ENCODE measurements around the gene FBXO36. TPM values are rescaled to one million over a fixed set of nuclear protein-coding genes. Genes with fewer than 3 reads are reported as not detected.

The FBXO36 gene
- total RNA-seq (ENCODE audit: unreplicated experiment) = 3.4 TPM
- long read RNA-seq, partial matches to known transcripts = 0 of 2 reads
- long read RNA-seq, other reads (novel, unspliced or antisense) = 0 of 2 reads

GRCh38 chr2:229922449-229923386 is at the start of gene FBXO36:
Gene FBXO36, plus strand, starts transcription at chr2:229922503. Its CDS starts 11 bp downstream, at chr2:229922514.
- no peak for TF ChIP-seq CTCF (IDR thresholded peaks at IDR 0.05; ENCODE audit: partially characterized antibody, unreplicated experiment)
- peak; percentile 90 for DNase-seq
- Mint-ChIP-seq H3K4me3 (ENCODE audit: unreplicated experiment) (peak within 1 kb of the TSS; percentile 98), H3K27me3 (ENCODE audit: unreplicated experiment) (peaks cover 7% of the 10 kb centered on the region), H3K4me1 (ENCODE audit: low read depth, unreplicated experiment) (peaks cover 8% of the 10 kb centered on the region), H3K9me3 (ENCODE audit: unreplicated experiment) (peaks cover 4% of the 10 kb centered on the region), H3K27ac (ENCODE audit: unreplicated experiment) (peak within 1 kb of the TSS; percentile 95), H3K36me3 (ENCODE audit: unreplicated experiment) (no peaks in the 10 kb centered on the region)

DNA sequence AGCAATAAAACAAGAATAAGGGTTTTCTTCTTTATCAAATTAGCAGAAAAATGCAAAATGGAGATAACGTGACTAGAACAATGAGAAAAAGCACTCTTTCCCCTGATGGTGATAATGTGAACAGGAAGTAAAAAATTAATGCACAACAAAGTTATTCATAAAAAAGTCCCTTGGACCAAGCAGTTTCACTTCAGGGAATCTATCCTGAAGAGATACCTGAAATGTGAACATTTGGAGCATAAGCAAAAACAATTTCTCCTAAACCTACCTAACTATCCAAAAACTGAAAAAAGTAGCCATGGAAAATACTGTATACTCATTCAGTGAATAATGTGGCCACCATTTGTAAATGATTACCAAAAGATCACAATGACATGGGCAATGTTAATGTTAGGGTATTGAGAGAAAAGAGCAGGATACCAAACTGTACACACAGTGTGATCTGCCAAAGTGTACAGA is 49.2 kb upstream of the FBXO36 start:
- H3K4me3 Mint-ChIP-seq (ENCODE audit: unreplicated experiment) = no peak overlapping the region
- DNase-seq = no peak
- H3K4me1 Mint-ChIP-seq (ENCODE audit: low read depth, unreplicated experiment) = peaks cover 7% of the 10 kb centered on the region
- TF ChIP-seq CTCF (IDR thresholded peaks at IDR 0.05; ENCODE audit: partially characterized antibody, unreplicated experiment) = no peak
- H3K27ac Mint-ChIP-seq (ENCODE audit: unreplicated experiment) = no peak overlapping the region
- H3K9me3 Mint-ChIP-seq (ENCODE audit: unreplicated experiment) = no peaks in the 10 kb centered on the region
- no peaks in the 10 kb centered on the region for H3K36me3 Mint-ChIP-seq (ENCODE audit: unreplicated experiment)
- no peaks in the 10 kb centered on the region for H3K27me3 Mint-ChIP-seq (ENCODE audit: unreplicated experiment)

GRCh38 chr2:229874647-229875046 is 47.7 kb upstream of the FBXO36 start:
- no peaks in the 10 kb centered on the region for H3K27me3 Mint-ChIP-seq (ENCODE audit: unreplicated experiment)
- no peak overlapping the region for H3K27ac Mint-ChIP-seq (ENCODE audit: unreplicated experiment)
- peaks cover 4% of the 10 kb centered on the region for H3K4me1 Mint-ChIP-seq (ENCODE audit: low read depth, unreplicated experiment)
- no peak for DNase-seq
- H3K36me3 Mint-ChIP-seq (ENCODE audit: unreplicated experiment) = no peaks in the 10 kb centered on the region
- no peaks in the 10 kb centered on the region for H3K9me3 Mint-ChIP-seq (ENCODE audit: unreplicated experiment)
- no peak overlapping the region for H3K4me3 Mint-ChIP-seq (ENCODE audit: unreplicated experiment)
- no peak for TF ChIP-seq CTCF (IDR thresholded peaks at IDR 0.05; ENCODE audit: partially characterized antibody, unreplicated experiment)

GRCh38 chr2:229875549-229875948 is 46.8 kb upstream of the FBXO36 start:
- no peaks in the 10 kb centered on the region for H3K9me3 Mint-ChIP-seq (ENCODE audit: unreplicated experiment)
- H3K4me1 Mint-ChIP-seq (ENCODE audit: low read depth, unreplicated experiment) = peaks cover 4% of the 10 kb centered on the region
- no peak overlapping the region for H3K27ac Mint-ChIP-seq (ENCODE audit: unreplicated experiment)
- no peaks in the 10 kb centered on the region for H3K36me3 Mint-ChIP-seq (ENCODE audit: unreplicated experiment)
- no peak for TF ChIP-seq CTCF (IDR thresholded peaks at IDR 0.05; ENCODE audit: partially characterized antibody, unreplicated experiment)
- no peak for DNase-seq
- no peak overlapping the region for H3K4me3 Mint-ChIP-seq (ENCODE audit: unreplicated experiment)
- H3K27me3 Mint-ChIP-seq (ENCODE audit: unreplicated experiment) = no peaks in the 10 kb centered on the region

All from glutamatergic neuron (in vitro differentiated cells).